ENCODE data around the gene ITPK1.

ITPK1 gene

GRCh38 chr14:93081876-93082570 lies 33.7 kb downstream of the ITPK1 start:
- TF ChIP-seq, protein P1, sequence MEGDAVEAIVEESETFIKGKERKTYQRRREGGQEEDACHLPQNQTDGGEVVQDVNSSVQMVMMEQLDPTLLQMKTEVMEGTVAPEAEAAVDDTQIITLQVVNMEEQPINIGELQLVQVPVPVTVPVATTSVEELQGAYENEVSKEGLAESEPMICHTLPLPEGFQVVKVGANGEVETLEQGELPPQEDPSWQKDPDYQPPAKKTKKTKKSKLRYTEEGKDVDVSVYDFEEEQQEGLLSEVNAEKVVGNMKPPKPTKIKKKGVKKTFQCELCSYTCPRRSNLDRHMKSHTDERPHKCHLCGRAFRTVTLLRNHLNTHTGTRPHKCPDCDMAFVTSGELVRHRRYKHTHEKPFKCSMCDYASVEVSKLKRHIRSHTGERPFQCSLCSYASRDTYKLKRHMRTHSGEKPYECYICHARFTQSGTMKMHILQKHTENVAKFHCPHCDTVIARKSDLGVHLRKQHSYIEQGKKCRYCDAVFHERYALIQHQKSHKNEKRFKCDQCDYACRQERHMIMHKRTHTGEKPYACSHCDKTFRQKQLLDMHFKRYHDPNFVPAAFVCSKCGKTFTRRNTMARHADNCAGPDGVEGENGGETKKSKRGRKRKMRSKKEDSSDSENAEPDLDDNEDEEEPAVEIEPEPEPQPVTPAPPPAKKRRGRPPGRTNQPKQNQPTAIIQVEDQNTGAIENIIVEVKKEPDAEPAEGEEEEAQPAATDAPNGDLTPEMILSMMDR (IDR thresholded peaks at IDR 0.05; ENCODE audit: insufficient read depth, missing control alignments) = no peak
- FAIRE-seq (no peak), DNase-seq (ENCODE audit: insufficient read length, low spot score) (no peak)

DNA sequence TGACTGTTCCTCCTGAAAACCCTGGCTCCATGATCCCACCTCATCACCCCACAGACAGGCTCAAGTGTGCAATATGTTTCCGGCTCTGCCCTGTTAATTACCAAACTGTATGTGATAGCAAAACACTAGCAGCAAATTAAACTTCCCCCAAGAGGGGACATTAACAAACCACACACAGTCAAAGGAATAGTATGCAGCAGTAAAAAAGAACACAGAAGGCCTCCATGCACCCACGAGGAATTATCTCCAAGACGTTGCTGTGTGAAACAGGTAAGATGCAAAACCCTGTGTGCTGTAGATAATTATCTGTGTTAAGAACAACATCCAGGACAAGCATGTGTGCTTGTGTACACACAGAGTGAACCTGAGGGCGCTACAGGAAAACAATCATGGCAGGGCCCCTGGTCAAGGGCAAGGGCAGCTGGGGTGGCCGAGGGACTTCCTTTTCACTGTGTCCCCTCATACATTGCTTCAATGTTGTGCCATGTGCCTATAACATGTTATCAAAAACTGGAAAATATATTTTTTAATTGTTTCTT lies 35.8 kb downstream of the ITPK1 start:
- DNase-seq (ENCODE audit: insufficient read length, low spot score) (no peak), FAIRE-seq (no peak)
- TF ChIP-seq, protein P1 (IDR thresholded peaks at IDR 0.05; ENCODE audit: insufficient read depth, missing control alignments) = no peak

- no peak for DNase-seq (ENCODE audit: insufficient read length, low spot score)
- TF ChIP-seq, protein P1 (IDR thresholded peaks at IDR 0.05; ENCODE audit: insufficient read depth, missing control alignments) = no peak
- FAIRE-seq = no peak
These were observed 36.4 kb downstream of the ITPK1 start for GRCh38 chr14:93079321-93079720.

DNA sequence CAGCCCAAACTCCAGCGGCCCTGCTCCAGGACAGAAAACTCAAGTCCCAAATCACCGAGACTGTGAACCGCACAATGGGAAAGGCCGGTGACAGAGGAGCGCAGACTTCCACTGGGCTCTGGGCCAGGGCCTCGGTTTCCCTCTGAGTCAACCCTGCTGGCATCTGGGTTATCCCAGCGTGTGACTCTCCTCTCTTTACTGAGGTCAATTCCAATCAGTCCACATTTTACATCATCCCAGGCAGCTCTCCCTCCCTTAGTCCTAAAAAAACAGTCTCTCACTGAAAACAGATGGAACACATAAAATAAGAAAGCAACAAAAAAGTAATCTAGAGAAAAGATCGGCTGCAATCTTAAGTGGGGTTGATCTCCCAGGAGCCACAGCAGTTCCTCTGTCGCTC lies 36.9 kb downstream of the ITPK1 start:
- DNase-seq (ENCODE audit: insufficient read length, low spot score) (no peak), FAIRE-seq (no peak)
- TF ChIP-seq, protein P1 (IDR thresholded peaks at IDR 0.05; ENCODE audit: insufficient read depth, missing control alignments) = no peak

DNA sequence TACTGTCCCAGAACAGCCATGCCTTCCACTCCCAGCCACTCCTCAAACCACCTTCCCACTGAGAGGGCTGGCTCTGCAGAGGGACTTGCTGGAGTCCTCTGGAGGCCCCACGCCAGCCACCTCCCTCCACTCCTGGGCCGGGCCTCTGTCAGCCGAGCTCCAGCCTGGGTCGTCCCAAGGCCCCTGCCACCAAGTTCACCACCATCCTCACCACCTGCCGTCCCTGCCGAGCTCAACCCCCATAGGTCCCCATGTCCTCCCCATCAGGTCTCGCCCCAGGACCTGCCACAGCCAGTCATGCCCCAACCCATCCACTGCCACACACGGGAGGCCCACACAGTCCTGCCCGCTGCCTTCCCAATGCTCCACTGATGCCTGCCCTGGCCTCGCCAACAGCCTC lies 39.0 kb downstream of the ITPK1 start:
- TF ChIP-seq, protein P1 (IDR thresholded peaks at IDR 0.05; ENCODE audit: insufficient read depth, missing control alignments) = no peak
- FAIRE-seq (no peak), DNase-seq (ENCODE audit: insufficient read length, low spot score) (no peak)

DNA sequence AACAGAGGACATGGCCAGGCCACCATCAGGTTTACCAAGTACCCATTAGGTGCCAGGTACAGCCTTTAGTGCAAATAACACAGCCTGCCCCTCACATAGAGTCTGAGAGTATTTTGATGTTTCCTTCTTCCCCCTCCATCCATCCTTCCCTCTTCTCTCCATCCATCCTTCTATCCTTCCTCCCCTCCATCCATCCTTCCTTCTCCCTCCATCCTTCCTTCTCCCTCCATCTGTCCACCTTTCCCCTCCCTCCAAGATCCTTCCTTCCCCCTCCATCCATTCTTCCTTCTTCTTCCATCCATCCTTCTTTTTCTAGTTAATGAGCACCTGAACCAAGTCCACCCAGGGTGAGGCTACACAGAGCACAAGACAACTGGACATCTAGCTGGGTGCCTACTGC lies 39.8 kb downstream of the ITPK1 start:
- TF ChIP-seq, protein P1 (IDR thresholded peaks at IDR 0.05; ENCODE audit: insufficient read depth, missing control alignments) = no peak
- FAIRE-seq = no peak

More for the DNA sequence above, 39.8 kb downstream of the ITPK1 start:
- DNase-seq (ENCODE audit: insufficient read length, low spot score) = no peak

All from D721Med (cell line).